Measurements from ENCODE around the gene PSMC3. TPM values are rescaled to one million over a fixed set of nuclear protein-coding genes. Genes with fewer than 3 reads are reported as not detected.

PSMC3 gene
- total RNA-seq, 1 experiment from 2014 or later: 162 TPM

GRCh38 chr11:47413908-47414684, 12.1 kb downstream of the PSMC3 start:
- ChIA-PET POLR2A (interaction anchor here (0.7 kb wide), 1 partner anchor 59 kb away, joined by 3 read pairs; no protein-coding TSS in a partner anchor), CTCF (interaction anchor here (0.9 kb wide), 1 partner anchor 40 kb away, joined by 3 read pairs; no protein-coding TSS in a partner anchor)
- TF ChIP-seq, protein P1, sequence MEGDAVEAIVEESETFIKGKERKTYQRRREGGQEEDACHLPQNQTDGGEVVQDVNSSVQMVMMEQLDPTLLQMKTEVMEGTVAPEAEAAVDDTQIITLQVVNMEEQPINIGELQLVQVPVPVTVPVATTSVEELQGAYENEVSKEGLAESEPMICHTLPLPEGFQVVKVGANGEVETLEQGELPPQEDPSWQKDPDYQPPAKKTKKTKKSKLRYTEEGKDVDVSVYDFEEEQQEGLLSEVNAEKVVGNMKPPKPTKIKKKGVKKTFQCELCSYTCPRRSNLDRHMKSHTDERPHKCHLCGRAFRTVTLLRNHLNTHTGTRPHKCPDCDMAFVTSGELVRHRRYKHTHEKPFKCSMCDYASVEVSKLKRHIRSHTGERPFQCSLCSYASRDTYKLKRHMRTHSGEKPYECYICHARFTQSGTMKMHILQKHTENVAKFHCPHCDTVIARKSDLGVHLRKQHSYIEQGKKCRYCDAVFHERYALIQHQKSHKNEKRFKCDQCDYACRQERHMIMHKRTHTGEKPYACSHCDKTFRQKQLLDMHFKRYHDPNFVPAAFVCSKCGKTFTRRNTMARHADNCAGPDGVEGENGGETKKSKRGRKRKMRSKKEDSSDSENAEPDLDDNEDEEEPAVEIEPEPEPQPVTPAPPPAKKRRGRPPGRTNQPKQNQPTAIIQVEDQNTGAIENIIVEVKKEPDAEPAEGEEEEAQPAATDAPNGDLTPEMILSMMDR (IDR thresholded peaks at IDR 0.05; ENCODE audit: unreplicated experiment): no peak
- intact Hi-C loops (cut with micrococcal nuclease): no loop called here
- Mint-ChIP-seq H3K4me1 (ENCODE audit: insufficient read depth, unreplicated experiment) (peaks cover 30% of the 10 kb centered on the region), H3K36me3 (ENCODE audit: insufficient read depth, unreplicated experiment) (peaks cover 64% of the 10 kb centered on the region), H3K9me3 (ENCODE audit: unreplicated experiment) (no peaks in the 10 kb centered on the region), H3K27me3 (ENCODE audit: insufficient read depth, unreplicated experiment) (no peaks in the 10 kb centered on the region), H3K27ac (ENCODE audit: low read depth, unreplicated experiment) (peak overlapping the region; percentile 68), H3K4me3 (ENCODE audit: unreplicated experiment) (peak overlapping the region; percentile 42)
- no TSS peak for BruUV-seq (replicated peaks)
- DNase-seq (ENCODE audit: unreplicated experiment): peak; percentile 54

DNA sequence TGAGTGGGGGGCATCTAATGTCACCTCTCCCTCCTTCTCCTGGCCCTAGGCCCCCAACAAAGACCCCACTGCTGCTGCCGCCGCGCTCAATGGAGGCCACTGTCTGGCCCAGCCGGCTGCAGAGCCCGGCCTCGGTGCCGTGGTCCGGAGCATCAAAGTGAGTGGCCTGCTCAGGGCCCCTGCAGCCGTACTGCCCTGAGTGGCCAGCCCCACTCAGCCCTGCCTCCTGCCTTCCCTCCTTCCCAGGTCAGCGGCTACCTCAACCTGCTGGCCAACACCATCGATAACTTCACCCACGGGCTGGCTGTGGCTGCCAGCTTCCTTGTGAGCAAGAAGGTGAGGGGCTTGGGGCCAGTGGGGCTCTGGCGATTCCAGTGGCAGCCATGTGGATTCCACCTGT, 12.9 kb downstream of the PSMC3 start:
- TF ChIP-seq, protein P1 (IDR thresholded peaks at IDR 0.05; ENCODE audit: unreplicated experiment): no peak
- peak overlapping the region; percentile 68 for H3K27ac Mint-ChIP-seq (ENCODE audit: low read depth, unreplicated experiment)
- intact Hi-C loops (cut with micrococcal nuclease): no loop called here
- H3K4me3 Mint-ChIP-seq (ENCODE audit: unreplicated experiment): peak overlapping the region; percentile 42
- ChIA-PET CTCF (interaction anchor here (1.3 to 2.2 kb wide), 3 partner anchors 11 to 39 kb away, joined by 4 to 10 read pairs (median 8); no protein-coding TSS in a partner anchor), POLR2A (no interaction called here)
- no peaks in the 10 kb centered on the region for H3K9me3 Mint-ChIP-seq (ENCODE audit: unreplicated experiment)
- no TSS peak for BruUV-seq (replicated peaks)
- peaks cover 62% of the 10 kb centered on the region for H3K36me3 Mint-ChIP-seq (ENCODE audit: insufficient read depth, unreplicated experiment)
- H3K27me3 Mint-ChIP-seq (ENCODE audit: insufficient read depth, unreplicated experiment): no peaks in the 10 kb centered on the region
- H3K4me1 Mint-ChIP-seq (ENCODE audit: insufficient read depth, unreplicated experiment): peaks cover 34% of the 10 kb centered on the region
- no peak for DNase-seq (ENCODE audit: unreplicated experiment)

DNA sequence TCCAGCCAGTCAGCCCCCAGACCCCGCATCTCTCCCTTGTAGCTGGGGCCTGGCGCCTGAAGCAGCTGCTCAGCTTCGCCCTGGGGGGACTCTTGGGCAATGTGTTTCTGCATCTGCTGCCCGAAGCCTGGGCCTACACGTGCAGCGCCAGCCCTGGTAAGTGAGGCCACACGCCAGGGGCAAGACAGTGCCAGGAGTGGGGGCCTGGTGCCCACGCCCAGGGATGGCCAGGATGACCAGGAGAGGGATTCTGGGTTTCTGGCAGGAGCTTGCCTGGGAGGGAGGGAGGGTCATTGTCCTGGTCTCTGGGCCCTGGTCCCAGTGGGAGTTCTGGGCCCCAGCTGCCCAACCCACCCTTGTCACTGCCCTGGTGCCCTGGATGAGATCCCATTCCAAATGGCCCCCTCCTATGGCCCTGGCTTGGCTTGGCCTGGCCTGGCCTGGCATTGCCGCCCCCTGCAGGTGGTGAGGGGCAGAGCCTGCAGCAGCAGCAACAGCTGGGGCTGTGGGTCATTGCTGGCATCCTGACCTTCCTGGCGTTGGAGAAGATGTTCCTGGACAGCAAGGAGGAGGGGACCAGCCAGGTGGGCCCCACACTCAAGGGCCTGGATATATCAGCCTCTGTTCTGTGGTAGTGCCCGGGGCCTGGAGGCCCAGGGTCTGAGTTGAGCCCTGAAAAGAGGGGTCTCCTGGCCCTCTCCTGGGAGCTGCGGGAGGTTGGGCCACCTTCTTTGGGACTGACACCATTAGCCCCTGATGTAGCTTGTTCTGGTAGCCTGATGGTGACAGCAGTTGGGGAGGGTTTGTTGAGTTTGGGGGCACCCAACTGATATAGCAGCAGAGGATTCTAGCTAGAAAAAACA, 14.1 kb downstream of the PSMC3 start:
- Mint-ChIP-seq H3K4me1 (ENCODE audit: insufficient read depth, unreplicated experiment) (peaks cover 40% of the 10 kb centered on the region), H3K27ac (ENCODE audit: low read depth, unreplicated experiment) (no peak overlapping the region), H3K27me3 (ENCODE audit: insufficient read depth, unreplicated experiment) (no peaks in the 10 kb centered on the region), H3K36me3 (ENCODE audit: insufficient read depth, unreplicated experiment) (peaks cover 62% of the 10 kb centered on the region), H3K4me3 (ENCODE audit: unreplicated experiment) (no peak overlapping the region), H3K9me3 (ENCODE audit: unreplicated experiment) (no peaks in the 10 kb centered on the region)
- DNase-seq (ENCODE audit: unreplicated experiment): peak; percentile 51
- CTCF ChIA-PET: interaction anchor here (0.6 to 2.2 kb wide), 14 partner anchors 9 to 116 kb away, joined by 3 to 10 read pairs (median 4); no protein-coding TSS in a partner anchor
- POLR2A ChIA-PET: interaction anchor here (0.7 to 5.9 kb wide), 2 partner anchors 13 to 80 kb away, joined by 3 to 75 read pairs; partner anchors contain the start of gene PSMC3
- BruUV-seq (replicated peaks): no TSS peak
- intact Hi-C loops (cut with micrococcal nuclease): no loop called here
- TF ChIP-seq, protein P1 (IDR thresholded peaks at IDR 0.05; ENCODE audit: unreplicated experiment): peak; percentile 74

All from MCF 10A (cell line).